ENCODE data around the gene FAM185A. TPM values are rescaled to one million over a fixed set of nuclear protein-coding genes. Genes with fewer than 3 reads are reported as not detected.
A peak's percentile ranks its signal among the peaks of the same experiment; 100 is the strongest.

FAM185A gene
- total RNA-seq, 3 donors from 2014 or later: 8.7 to 12.2 (median 10.4) TPM

DNA sequence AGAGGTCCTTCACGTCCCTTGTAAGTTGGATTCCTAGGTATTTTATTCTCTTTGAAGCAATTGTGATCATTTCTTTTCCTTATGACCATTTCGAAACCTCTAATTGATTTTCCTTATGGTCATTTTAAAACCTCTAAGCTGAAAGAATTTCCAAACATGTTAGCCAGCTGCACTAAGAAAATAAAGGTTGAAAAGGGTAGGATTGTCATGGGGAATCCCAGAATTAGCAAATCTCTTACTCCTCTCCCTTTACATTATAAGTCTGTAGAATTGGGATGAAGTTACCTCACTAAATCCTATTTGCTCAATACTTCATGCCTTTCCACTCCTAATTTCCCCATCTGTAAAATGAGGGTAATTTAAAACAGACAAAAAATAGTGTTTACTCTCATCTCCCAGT is 79.5 kb downstream of the FAM185A start:
- intact Hi-C loops (cut with DNase I, micrococcal nuclease): no loop called here
- DNase-seq (no peak), ATAC-seq (no peak)
- TF ChIP-seq, protein P1, sequence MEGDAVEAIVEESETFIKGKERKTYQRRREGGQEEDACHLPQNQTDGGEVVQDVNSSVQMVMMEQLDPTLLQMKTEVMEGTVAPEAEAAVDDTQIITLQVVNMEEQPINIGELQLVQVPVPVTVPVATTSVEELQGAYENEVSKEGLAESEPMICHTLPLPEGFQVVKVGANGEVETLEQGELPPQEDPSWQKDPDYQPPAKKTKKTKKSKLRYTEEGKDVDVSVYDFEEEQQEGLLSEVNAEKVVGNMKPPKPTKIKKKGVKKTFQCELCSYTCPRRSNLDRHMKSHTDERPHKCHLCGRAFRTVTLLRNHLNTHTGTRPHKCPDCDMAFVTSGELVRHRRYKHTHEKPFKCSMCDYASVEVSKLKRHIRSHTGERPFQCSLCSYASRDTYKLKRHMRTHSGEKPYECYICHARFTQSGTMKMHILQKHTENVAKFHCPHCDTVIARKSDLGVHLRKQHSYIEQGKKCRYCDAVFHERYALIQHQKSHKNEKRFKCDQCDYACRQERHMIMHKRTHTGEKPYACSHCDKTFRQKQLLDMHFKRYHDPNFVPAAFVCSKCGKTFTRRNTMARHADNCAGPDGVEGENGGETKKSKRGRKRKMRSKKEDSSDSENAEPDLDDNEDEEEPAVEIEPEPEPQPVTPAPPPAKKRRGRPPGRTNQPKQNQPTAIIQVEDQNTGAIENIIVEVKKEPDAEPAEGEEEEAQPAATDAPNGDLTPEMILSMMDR (IDR thresholded peaks at IDR 0.05): no peak
- Histone ChIP-seq H3K4me1 (ENCODE audit: low read depth) (no peaks in the 10 kb centered on the region), H3K9me3 (no peaks in the 10 kb centered on the region), H3K36me3 (ENCODE audit: low read depth) (no peaks in the 10 kb centered on the region), H3K4me3 (no peak overlapping the region)

DNA sequence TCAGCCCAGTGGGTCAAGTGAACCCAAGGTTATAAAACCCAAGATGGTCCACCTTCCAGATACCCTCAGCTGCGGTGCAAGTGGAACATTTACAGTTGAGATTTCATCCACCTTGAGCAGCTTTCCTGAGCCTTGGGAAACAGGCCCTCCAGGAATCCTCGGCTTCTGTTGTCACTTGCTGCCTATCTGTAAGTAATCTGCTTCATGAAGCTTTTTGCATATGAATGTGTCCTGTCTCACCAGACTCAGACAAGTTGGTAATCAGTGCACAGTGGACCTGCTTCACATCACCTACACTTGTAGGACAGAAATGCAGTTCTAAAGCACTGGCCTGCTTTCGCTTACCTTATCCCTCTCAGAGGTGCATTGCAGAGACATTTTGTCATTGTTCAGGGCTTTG is 80.3 kb downstream of the FAM185A start:
- intact Hi-C loops (cut with DNase I, micrococcal nuclease): no loop called here
- Histone ChIP-seq H3K9me3 (no peaks in the 10 kb centered on the region), H3K36me3 (ENCODE audit: low read depth) (no peaks in the 10 kb centered on the region), H3K4me1 (ENCODE audit: low read depth) (no peaks in the 10 kb centered on the region), H3K4me3 (no peak overlapping the region)
- TF ChIP-seq, protein P1 (IDR thresholded peaks at IDR 0.05): no peak
- ATAC-seq (no peak), DNase-seq (no peak)

DNA sequence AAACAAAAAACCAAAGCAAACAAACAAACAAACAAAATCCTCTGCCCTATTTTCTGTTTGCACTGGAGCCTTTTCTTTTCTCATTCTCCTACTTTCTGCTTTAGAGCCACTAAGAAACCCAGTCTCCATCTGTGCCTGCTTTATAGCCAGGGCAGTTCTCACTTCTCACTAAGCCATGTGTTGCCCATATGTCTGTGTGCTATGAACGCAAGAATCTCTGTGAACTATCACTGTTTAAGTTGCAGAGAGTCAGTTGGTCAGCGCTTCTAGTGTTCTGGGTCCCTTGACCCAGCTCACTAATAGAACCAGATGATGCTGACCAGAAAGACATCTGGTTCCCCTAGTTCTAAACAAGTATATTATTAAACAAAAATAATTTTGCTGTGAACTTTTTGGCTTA is 81.4 kb downstream of the FAM185A start:
- Histone ChIP-seq H3K9me3 (no peaks in the 10 kb centered on the region), H3K4me1 (ENCODE audit: low read depth) (no peaks in the 10 kb centered on the region), H3K4me3 (no peak overlapping the region), H3K36me3 (ENCODE audit: low read depth) (no peaks in the 10 kb centered on the region)
- TF ChIP-seq, protein P1 (IDR thresholded peaks at IDR 0.05): no peak
- intact Hi-C loops (cut with DNase I, micrococcal nuclease): no loop called here
- ATAC-seq (no peak), DNase-seq (no peak)

DNA sequence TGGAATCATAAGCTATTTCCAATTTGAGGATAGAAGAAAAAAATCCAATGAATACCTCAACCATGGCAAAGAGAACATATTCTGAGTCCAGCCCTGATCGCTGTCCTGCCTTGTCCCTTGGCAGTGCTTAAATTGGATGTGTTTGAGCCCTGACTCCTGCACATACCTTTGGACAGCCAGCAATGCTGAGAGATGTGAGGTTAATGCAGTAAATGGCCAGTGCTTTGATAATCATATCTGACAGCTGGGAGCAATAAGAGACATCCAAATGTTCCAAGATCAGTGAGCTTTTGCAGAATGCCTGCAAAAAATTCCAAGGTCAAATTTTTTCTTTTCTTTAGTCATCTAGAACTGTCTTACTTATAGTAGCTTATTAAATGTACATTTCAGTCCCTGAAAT is 83.9 kb downstream of the FAM185A start:
- no peaks in the 10 kb centered on the region for H3K4me1 ChIP-seq (ENCODE audit: low read depth)
- H3K36me3 ChIP-seq (ENCODE audit: low read depth): no peaks in the 10 kb centered on the region
- H3K4me3 ChIP-seq: no peak overlapping the region
- intact Hi-C loops (cut with DNase I, micrococcal nuclease): no loop called here
- DNase-seq: no peak
- no peaks in the 10 kb centered on the region for H3K9me3 ChIP-seq
- ATAC-seq: no peak
- TF ChIP-seq, protein P1 (IDR thresholded peaks at IDR 0.05): no peak

DNA sequence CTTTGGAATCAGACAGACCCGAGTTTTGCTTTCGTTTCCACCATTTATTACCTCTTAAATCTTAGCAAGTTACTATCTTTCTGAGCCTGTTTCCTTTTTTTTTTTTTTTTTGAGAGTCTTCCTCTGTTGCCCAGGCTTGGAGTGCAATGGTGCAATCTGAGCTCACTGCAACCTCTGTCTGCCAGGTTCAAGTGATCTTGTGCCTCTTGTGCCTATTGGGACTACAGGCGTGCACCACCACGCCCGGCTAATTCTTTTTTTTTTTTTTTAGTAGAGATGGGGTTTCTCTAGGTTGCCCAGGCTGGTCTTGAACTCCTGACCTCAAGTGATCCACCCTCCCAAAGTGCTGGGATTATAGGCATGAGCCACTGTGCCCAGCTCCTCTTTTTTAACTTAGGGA is 84.5 kb downstream of the FAM185A start:
- TF ChIP-seq, protein P1 (IDR thresholded peaks at IDR 0.05): no peak
- peak; percentile 34 for ATAC-seq
- no peak for DNase-seq
- H3K4me1 ChIP-seq (ENCODE audit: low read depth): no peaks in the 10 kb centered on the region
- intact Hi-C loops (cut with DNase I, micrococcal nuclease): no loop called here
- H3K9me3 ChIP-seq: no peaks in the 10 kb centered on the region
- no peak overlapping the region for H3K4me3 ChIP-seq
- no peaks in the 10 kb centered on the region for H3K36me3 ChIP-seq (ENCODE audit: low read depth)

DNA sequence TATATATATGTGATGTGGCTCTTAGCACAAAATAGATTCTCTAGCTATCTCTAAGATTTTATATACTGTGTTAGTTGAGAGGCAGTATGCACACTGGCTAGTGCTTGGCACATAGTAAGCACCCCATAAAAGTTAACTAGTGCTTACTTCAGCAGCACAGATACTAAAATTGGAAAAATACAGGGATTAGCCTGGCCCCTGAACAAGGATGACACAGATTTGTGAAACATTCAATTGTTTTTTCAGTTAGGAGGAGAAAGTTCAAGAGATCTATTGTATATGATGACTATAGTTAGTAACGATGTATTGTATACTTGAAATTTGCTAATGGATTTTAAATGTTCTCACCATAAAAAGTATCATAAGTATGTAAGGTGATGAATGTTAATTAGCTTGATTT is 85.7 kb downstream of the FAM185A start:
- DNase-seq (no peak), ATAC-seq (no peak)
- H3K4me3 ChIP-seq: no peak overlapping the region
- intact Hi-C loops (cut with DNase I, micrococcal nuclease): no loop called here
- no peaks in the 10 kb centered on the region for H3K9me3 ChIP-seq
- TF ChIP-seq, protein P1 (IDR thresholded peaks at IDR 0.05): no peak
- H3K4me1 ChIP-seq (ENCODE audit: low read depth): no peaks in the 10 kb centered on the region
- H3K36me3 ChIP-seq (ENCODE audit: low read depth): no peaks in the 10 kb centered on the region
